Superior temporal gyrus (tissue), 1 donor: ENCODE results near the gene DLD.

Source experiments
- DNase-seq: peaks from one replicate; pipeline ENCODE4 v3.0.0-alpha.2; 2016; ENCODE audit errors: extremely low spot score

The DLD gene

DNA sequence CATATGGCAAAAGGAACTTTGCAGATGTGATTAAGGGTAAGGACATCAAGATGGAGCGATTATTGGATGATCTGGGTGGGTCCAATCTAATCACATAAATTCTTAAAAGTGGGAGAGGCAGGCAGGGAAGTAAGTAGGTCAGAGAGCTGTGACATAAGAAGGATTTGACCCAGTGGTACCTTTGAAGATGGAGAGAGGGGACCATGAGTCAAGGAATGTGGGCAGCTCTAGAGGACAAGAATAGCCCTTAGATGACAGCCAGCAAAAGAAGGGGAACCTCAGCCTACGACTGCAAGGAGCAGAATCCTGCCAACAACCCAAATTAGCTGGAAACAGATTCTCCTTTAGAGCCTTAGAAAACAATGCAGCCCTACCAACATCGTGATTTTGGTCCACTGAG, 77.5 kb downstream of the DLD start:
- DNase-seq = no peak

DNA sequence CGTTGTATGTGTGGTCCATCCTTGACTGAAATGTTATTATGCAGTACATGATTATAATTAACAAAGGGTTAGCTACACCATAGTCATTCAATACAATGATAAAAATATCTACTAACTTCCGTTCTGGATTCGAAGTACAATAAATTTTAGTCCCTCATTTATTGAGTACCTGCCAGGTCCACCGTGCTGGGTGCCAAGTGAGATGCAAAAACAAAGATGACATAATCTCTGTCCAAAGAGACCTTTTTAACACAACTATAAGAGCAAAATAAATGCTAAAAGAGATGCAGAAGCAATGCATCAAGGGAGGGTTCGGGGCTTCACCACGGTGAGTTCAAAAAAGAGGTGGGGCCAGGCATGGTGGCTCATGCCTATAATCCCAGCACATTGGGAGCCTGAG, 78.9 kb downstream of the DLD start:
- DNase-seq = no peak
